B cell (primary cell): ENCODE results near the gene CBLB. TPM values are rescaled to one million over a fixed set of nuclear protein-coding genes. Genes with fewer than 3 reads are reported as not detected.

Source experiments
- ATAC-seq: fragments of 200-7000 bp; cut with Tn5 transposase; one replicate; pipeline ENCODE4 v1.10.0; 2021; ENCODE audit warnings: low read depth, mild to moderate bottlenecking, moderate number of reproducible peaks, moderate library complexity
- CTCF ChIA-PET: fragments of 350-600 bp; sonication (Branson Sonifier 250); formaldehyde crosslinking; loops from one replicate; lab custom pipeline; 2021; ENCODE audit warnings: antibody characterized with exemption, inconsistent platforms; lab: Charles Lee
- POLR2A ChIA-PET: fragments of 350-600 bp; sonication (Branson Sonifier 250); formaldehyde crosslinking; loops from one replicate; lab custom pipeline; 2021; ENCODE audit warnings: antibody characterized with exemption; lab: Charles Lee
- DNase-seq: peaks from one replicate; pipeline ENCODE4 v3.0.0; 2013
- H2AFZ ChIP-seq: 2 replicates; pipeline ENCODE4 v1.6.1; 2012; ENCODE audit warnings: mild to moderate bottlenecking, low read depth, low read length; ENCODE audit not compliant: insufficient read depth, poor library complexity, severe bottlenecking
- H3K27ac ChIP-seq, 2 donors: 1 replicate in 1 of 2; 2 replicates in 1 of 2; pipeline ENCODE4 v1.5.1; 2012 to 2013; ENCODE audit warnings: low read length in 2 of 2, mild to moderate bottlenecking in 2 of 2, moderate library complexity in 1 of 2
- H3K27me3 ChIP-seq, 4 experiments: fragments of 200-600 bp in 1 of 4; sonication (generic) in 1 of 4; replicated peaks in 1 of 4; 1 replicate in 2 of 4; 2 replicates in 2 of 4; pipeline versions ENCODE4 v1.6.1 to v1.7.0; 2013 to 2016; ENCODE audit warnings: low read length in 3 of 4, mild to moderate bottlenecking in 2 of 4, mixed read lengths in 1 of 4, moderate library complexity in 1 of 4; ENCODE audit not compliant: insufficient read depth in 4 of 4, control insufficient read depth in 3 of 4; ENCODE audit errors: control extremely low read depth in 1 of 4
- H3K36me3 ChIP-seq, 2 experiments: replicated peaks in 1 of 2; 1 replicate in 1 of 2; 2 replicates in 1 of 2; pipeline versions ENCODE4 v1.6.1 to v1.7.1; 2013; ENCODE audit warnings: low read length in 1 of 2; ENCODE audit not compliant: insufficient read depth in 2 of 2, control insufficient read depth in 1 of 2; ENCODE audit errors: control extremely low read depth in 1 of 2, extremely low read depth in 1 of 2
- H3K4me1 ChIP-seq, 2 donors: fragments of 200-600 bp in 1 of 2; sonication (generic) in 1 of 2; 1 replicate in 1 of 2; 2 replicates in 1 of 2; pipeline versions ENCODE4 v1.5.1 to v1.6.1; 2013 to 2017; ENCODE audit warnings: low read length in 2 of 2; ENCODE audit not compliant: control insufficient read depth in 2 of 2, insufficient read depth in 2 of 2
- H3K4me2 ChIP-seq: replicated peaks from 2 replicates; pipeline ENCODE3; 2012; ENCODE audit warnings: mild to moderate bottlenecking, low read depth, low read length; ENCODE audit not compliant: poor library complexity, severe bottlenecking
- H3K4me3 ChIP-seq, 5 experiments: fragments of 200-600 bp in 1 of 5; sonication (generic) in 1 of 5; 1 replicate in 3 of 5; 2 replicates in 2 of 5; pipeline versions ENCODE4 v1.5.1 to v1.7.0; 2011 to 2016; ENCODE audit warnings: low read length in 4 of 5, mild to moderate bottlenecking in 4 of 5, low read depth in 2 of 5, control low read depth in 1 of 5, moderate library complexity in 1 of 5; ENCODE audit not compliant: insufficient read depth in 1 of 5; ENCODE audit errors: control extremely low read depth in 1 of 5, extremely low read depth in 1 of 5
- H3K79me2 ChIP-seq: fragments of 200-600 bp; sonication (generic); one replicate; pipeline ENCODE4 v1.6.0; 2016; ENCODE audit warnings: low read length; ENCODE audit not compliant: control insufficient read depth, insufficient read depth
- H3K9ac ChIP-seq: fragments of 200-600 bp; sonication (generic); 2 replicates; pipeline ENCODE4 v1.6.1; 2017; ENCODE audit warnings: mild to moderate bottlenecking, low read length, moderate library complexity
- H3K9me3 ChIP-seq, 3 donors: one replicate each; pipeline versions ENCODE4 v1.6.1 to v1.7.1; 2013; ENCODE audit warnings: low read length in 2 of 3; ENCODE audit not compliant: control insufficient read depth in 2 of 3, insufficient read depth in 1 of 3; ENCODE audit errors: control extremely low read depth in 1 of 3
- H4K20me1 ChIP-seq: 2 replicates; pipeline ENCODE4 v1.6.0; 2012; ENCODE audit warnings: mild to moderate bottlenecking, low read length; ENCODE audit not compliant: insufficient read depth, control insufficient read depth, poor library complexity, severe bottlenecking
- H3K27ac Mint-ChIP-seq: one replicate; pipeline ENCODE4 v1.8.0; 2021; ENCODE audit warnings: mixed read lengths
- H3K27me3 Mint-ChIP-seq: one replicate; pipeline ENCODE4 v1.8.0; 2021; ENCODE audit warnings: mixed read lengths
- H3K4me1 Mint-ChIP-seq: one replicate; pipeline ENCODE4 v1.8.0; 2021; ENCODE audit warnings: mixed read lengths
- H3K4me3 Mint-ChIP-seq: one replicate; pipeline ENCODE4 v1.8.0; 2021; ENCODE audit warnings: mixed read lengths
- H3K9me3 Mint-ChIP-seq: one replicate; pipeline ENCODE4 v1.8.0; 2022; ENCODE audit warnings: mixed read lengths; ENCODE audit not compliant: insufficient read depth
- CTCF ChIP-seq: fragments of 200-600 bp; IDR thresholded peaks from one replicate; pipeline ENCODE4 v1.8.0; 2022; ENCODE audit warnings: antibody characterized with exemption, mild to moderate bottlenecking
- EZH2 ChIP-seq: IDR thresholded peaks from 2 replicates; pipeline ENCODE4 v1.6.1; 2012; ENCODE audit warnings: borderline replicate concordance, low read depth, mild to moderate bottlenecking, moderate library complexity, low read length; ENCODE audit not compliant: insufficient read depth, poor library complexity, severe bottlenecking
- WGBS: methylation state at CpG from one replicate; pipeline ENCODE4 v1.1.5; 2013; ENCODE audit warnings: missing lambda C conversion rate; ENCODE audit not compliant: insufficient coverage; 5-methylcytosine and 5-hydroxymethylcytosine counted together
- intact Hi-C: fragments of 100-400 bp; cut with micrococcal nuclease; formaldehyde crosslinking; loops from one replicate; pipeline ENCODE4 v1.10.0; 2022
- polyA plus RNA-seq: library from polyadenylated mRNA; depleted of rRNA; stranded (reverse); fragments of >200 nt; gene quantifications from 2 replicates; pipeline ENCODE4 v1.2.3, GENCODE V29; 2012
- total RNA-seq, 2 donors: library from RNA; stranded (reverse); fragments of 120-200 nt in 1 of 2; gene quantifications; 1 replicate in 1 of 2; 2 replicates in 1 of 2; pipeline versions ENCODE4 v1.2.3 to v1.2.4, GENCODE V29; 2013 to 2022

Gene CBLB
- total and polyA plus RNA-seq, 2 donors (not counting 1 experiment from before 2014, with no cell fraction given), result 19.0 to 135 TPM

- peaks cover 6% of the 10 kb centered on the region for H4K20me1 ChIP-seq
- H3K9ac ChIP-seq, result no peak overlapping the region
- Mint-ChIP-seq H3K4me1 (peaks cover 35% of the 10 kb centered on the region), H3K27me3 (no peaks in the 10 kb centered on the region), H3K4me3 (no peak overlapping the region), H3K9me3 (no peaks in the 10 kb centered on the region), H3K27ac (no peak overlapping the region)
- no peak overlapping the region for H2AFZ ChIP-seq
- ChIA-PET POLR2A (no interaction called here), CTCF (no interaction called here)
- ATAC-seq, result no peak
- no peak for TF ChIP-seq EZH2
- TF ChIP-seq CTCF, result no peak
- 91% methylated on average over 4 of the region's 4 CpGs for WGBS
- no peaks in the 10 kb centered on the region for H3K9me3 ChIP-seq
- H3K79me2 ChIP-seq, result peaks cover 72% of the 10 kb centered on the region
- H3K27me3 ChIP-seq, result no peaks in the 10 kb centered on the region
- no peaks in the 10 kb centered on the region for H3K4me1 ChIP-seq
- H3K4me2 ChIP-seq, result no peak overlapping the region
- no peak for DNase-seq
- intact Hi-C loops, result no loop called here
- H3K4me3 ChIP-seq, result no peak overlapping the region
- H3K27ac ChIP-seq, result no peak overlapping the region
- H3K36me3 ChIP-seq, result peaks cover 0 to under 1% of the 10 kb centered on the region in 2 experiments
These were observed 82.6 kb downstream of the CBLB start for GRCh38 chr3:105786241-105786640.

GRCh38 chr3:105785803-105786202 is 83.0 kb downstream of the CBLB start:
- Mint-ChIP-seq H3K27me3 (no peaks in the 10 kb centered on the region), H3K4me3 (no peak overlapping the region), H3K4me1 (peaks cover 32% of the 10 kb centered on the region), H3K9me3 (no peaks in the 10 kb centered on the region), H3K27ac (no peak overlapping the region)
- Histone ChIP-seq H3K27ac (no peak overlapping the region), H3K4me1 (no peaks in the 10 kb centered on the region), H3K36me3 (peaks cover 0 to 2% of the 10 kb centered on the region in 2 experiments), H3K9me3 (no peaks in the 10 kb centered on the region), H3K27me3 (no peaks in the 10 kb centered on the region), H3K4me3 (no peak overlapping the region), H4K20me1 (peaks cover 6% of the 10 kb centered on the region), H3K9ac (no peak overlapping the region), H2AFZ (no peak overlapping the region), H3K79me2 (peaks cover 73% of the 10 kb centered on the region), H3K4me2 (no peak overlapping the region)
- no peak for DNase-seq
- POLR2A ChIA-PET, result no interaction called here
- ATAC-seq, result no peak
- WGBS, result no CpG with 5 or more reads among the region's 3 CpGs
- TF ChIP-seq CTCF (no peak), EZH2 (no peak)
- CTCF ChIA-PET, result no interaction called here
- intact Hi-C loops, result no loop called here
